Calu3 (cell line): ENCODE results near the gene SCD. TPM values are rescaled to one million over a fixed set of nuclear protein-coding genes. Genes with fewer than 3 reads are reported as not detected.

Experiments used
- BruUV-seq: library from RNA; stranded (reverse); fragments of 400-500 nt; replicated peaks from 2 replicates; lab custom pipeline; 2021; lab: Mats Ljungman, UMichigan
- CTCF ChIA-PET: fragments of 300-600 bp; sonication (Branson Sonifier 250); formaldehyde crosslinking; loops from one replicate; lab custom pipeline; 2022; ENCODE audit warnings: antibody characterized with exemption; lab: Charles Lee
- DNase-seq: peaks from one replicate; pipeline ENCODE4 v3.0.0; 2022
- H3K27ac Mint-ChIP-seq: one replicate; pipeline ENCODE4 v1.8.0; 2022; ENCODE audit warnings: mixed read lengths; ENCODE audit not compliant: unreplicated experiment
- H3K27me3 Mint-ChIP-seq: one replicate; pipeline ENCODE4 v1.8.0; 2022; ENCODE audit warnings: mixed read lengths; ENCODE audit not compliant: unreplicated experiment
- H3K36me3 Mint-ChIP-seq: one replicate; pipeline ENCODE4 v1.8.0; 2022; ENCODE audit warnings: mild to moderate bottlenecking, moderate library complexity, mixed read lengths; ENCODE audit not compliant: insufficient read depth, unreplicated experiment
- H3K4me1 Mint-ChIP-seq: one replicate; pipeline ENCODE4 v1.8.0; 2022; ENCODE audit warnings: mild to moderate bottlenecking, low read depth, mixed read lengths; ENCODE audit not compliant: unreplicated experiment
- H3K4me3 Mint-ChIP-seq: one replicate; pipeline ENCODE4 v1.8.0; 2022; ENCODE audit warnings: mild to moderate bottlenecking, low read depth, moderate library complexity, mixed read lengths; ENCODE audit not compliant: unreplicated experiment
- H3K9me3 Mint-ChIP-seq: one replicate; pipeline ENCODE4 v1.8.0; 2022; ENCODE audit warnings: low read depth, mixed read lengths; ENCODE audit not compliant: unreplicated experiment
- CTCF ChIP-seq: fragments of 200-600 bp; IDR thresholded peaks from one replicate; pipeline ENCODE4 v1.8.0; 2022; ENCODE audit warnings: antibody characterized with exemption; ENCODE audit not compliant: unreplicated experiment
- intact Hi-C: fragments of 100-400 bp; cut with micrococcal nuclease; formaldehyde crosslinking; loops from one replicate; pipeline ENCODE4 v1.10.0; 2022; ENCODE audit not compliant: unreplicated experiment
- total RNA-seq: library from RNA; stranded (reverse); gene quantifications from 2 replicates; pipeline ENCODE4 v1.2.3, GENCODE V29; 2022

SCD gene
- total RNA-seq, 1 experiment from 2014 or later: 225 TPM

DNA sequence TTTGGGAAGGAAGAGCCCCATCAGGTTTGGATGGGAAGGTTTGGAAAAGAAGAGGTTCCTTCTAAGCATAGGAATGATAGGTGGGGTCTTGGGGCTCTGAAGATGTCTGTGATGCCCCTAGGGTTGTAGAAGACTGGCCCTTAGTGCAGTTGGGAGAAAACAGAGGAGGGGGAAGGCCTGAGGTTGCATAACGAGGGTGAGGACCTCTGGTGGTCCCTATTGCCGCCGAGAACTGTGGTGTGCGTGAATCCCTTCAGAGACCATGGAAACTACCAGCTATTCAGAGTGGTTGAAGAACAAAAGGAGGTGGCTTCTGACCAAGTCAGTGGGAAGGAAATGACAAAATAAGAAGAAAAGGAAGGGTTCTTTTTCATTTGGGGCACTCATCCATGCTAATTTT, 13.9 kb upstream of the SCD start:
- Mint-ChIP-seq H3K27ac (no peak overlapping the region), H3K4me1 (no peaks in the 10 kb centered on the region), H3K9me3 (no peaks in the 10 kb centered on the region), H3K27me3 (peaks cover 69% of the 10 kb centered on the region), H3K4me3 (no peak overlapping the region), H3K36me3 (no peaks in the 10 kb centered on the region)
- no peak for DNase-seq
- intact Hi-C loops: loop anchor here (10.0 kb wide), 1 partner anchor 182 kb away; the partner anchor contains the start of gene SEC31B
- no TSS peak for BruUV-seq
- CTCF ChIA-PET: no interaction called here
- TF ChIP-seq CTCF: no peak

- Mint-ChIP-seq H3K27ac (no peak overlapping the region), H3K4me3 (no peak overlapping the region), H3K4me1 (no peaks in the 10 kb centered on the region), H3K9me3 (no peaks in the 10 kb centered on the region), H3K36me3 (no peaks in the 10 kb centered on the region), H3K27me3 (peaks cover 61% of the 10 kb centered on the region)
- CTCF ChIA-PET: no interaction called here
- BruUV-seq: no TSS peak
- intact Hi-C loops: loop anchor here (10.0 kb wide), 1 partner anchor 181 kb away; the partner anchor contains the start of gene SEC31B
- no peak for DNase-seq
- no peak for TF ChIP-seq CTCF
Observed at GRCh38 chr10:100333661-100334440, 13.2 kb upstream of the SCD start.

DNA sequence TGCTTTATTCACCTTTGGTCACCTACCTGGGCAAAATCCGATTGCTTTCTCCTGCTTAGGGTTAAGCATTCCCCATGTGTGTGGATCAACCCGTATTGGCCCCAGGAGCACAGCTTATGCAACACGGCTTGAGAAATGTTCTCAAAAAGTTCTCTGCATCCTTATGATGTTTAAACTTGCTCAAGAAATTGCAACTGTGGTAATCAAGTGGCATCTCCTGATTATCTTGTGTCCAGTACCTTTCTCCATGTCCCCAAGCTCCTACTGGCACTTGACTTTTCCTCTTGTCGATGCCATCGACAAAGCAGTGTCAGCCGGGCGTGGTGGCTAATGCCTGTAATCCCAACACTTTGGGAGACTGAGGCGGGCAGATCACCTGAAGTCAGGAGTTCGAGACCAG, 12.3 kb upstream of the SCD start:
- intact Hi-C loops: loop anchor here (10.0 kb wide), 1 partner anchor 180 kb away; the partner anchor contains the start of gene SEC31B
- no peak for DNase-seq
- no peak for TF ChIP-seq CTCF
- Mint-ChIP-seq H3K4me1 (no peaks in the 10 kb centered on the region), H3K27me3 (peaks cover 59% of the 10 kb centered on the region), H3K27ac (no peak overlapping the region), H3K9me3 (no peaks in the 10 kb centered on the region), H3K36me3 (no peaks in the 10 kb centered on the region), H3K4me3 (no peak overlapping the region)
- BruUV-seq: no TSS peak
- CTCF ChIA-PET: no interaction called here

DNA sequence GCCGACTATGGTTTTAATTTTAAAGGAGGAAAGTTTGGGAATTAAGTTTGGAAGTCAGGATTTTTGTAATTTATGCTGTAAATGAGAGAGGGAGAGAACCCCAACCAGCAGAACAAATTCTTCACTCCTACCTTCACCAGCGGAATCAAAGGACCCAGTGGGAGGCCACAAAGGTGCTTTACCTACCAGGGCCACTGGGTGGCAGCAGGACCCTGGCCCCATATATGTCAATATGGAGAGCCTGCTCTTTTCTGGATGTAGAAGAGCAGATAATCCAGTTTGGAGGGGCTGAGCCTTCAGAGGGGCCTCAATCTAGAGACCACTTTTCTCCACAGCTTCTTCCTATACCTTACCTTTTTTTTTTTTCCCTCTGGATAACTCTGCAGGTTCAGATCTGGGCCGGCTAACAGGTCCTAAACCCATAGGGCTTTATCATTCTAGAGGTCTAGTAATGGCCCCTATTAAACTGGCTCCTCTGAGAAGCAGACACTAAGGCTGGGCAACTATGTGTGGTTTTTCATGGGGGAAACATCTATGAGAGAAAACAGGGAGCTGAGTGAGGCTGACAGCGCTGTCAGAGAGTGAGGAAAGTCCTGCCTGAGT, 8.5 kb upstream of the SCD start:
- Mint-ChIP-seq H3K27me3 (peaks cover 24% of the 10 kb centered on the region), H3K4me1 (peaks cover 9% of the 10 kb centered on the region), H3K4me3 (no peak overlapping the region), H3K27ac (no peak overlapping the region), H3K36me3 (no peaks in the 10 kb centered on the region), H3K9me3 (no peaks in the 10 kb centered on the region)
- no TSS peak for BruUV-seq
- CTCF ChIA-PET: interaction anchor here (0.8 kb wide), 1 partner anchor 95 kb away, joined by 3 read pairs; no protein-coding TSS in a partner anchor
- peak; percentile 71 for TF ChIP-seq CTCF
- intact Hi-C loops: loop anchor here (1.0 to 10.0 kb wide), 2 partner anchors 95 to 176 kb away; partner anchors contain the start of gene SEC31B
- peak; percentile 74 for DNase-seq
